VCaP (cell line): ENCODE results near the gene REG3G.
A peak's percentile ranks its signal among the peaks of the same experiment; 100 is the strongest.

Source experiments
- H3K27ac ChIP-seq: fragments of 450-650 bp; 2 replicates; pipeline ENCODE4 v1.5.1; 2017
- TF ChIP-seq, protein P1 (sequence below): fragments of 450-650 bp; conservative IDR thresholded peaks from 2 replicates; pipeline ENCODE4 v1.5.1; 2017; ENCODE audit warnings: mild to moderate bottlenecking, moderate library complexity

Gene REG3G

DNA sequence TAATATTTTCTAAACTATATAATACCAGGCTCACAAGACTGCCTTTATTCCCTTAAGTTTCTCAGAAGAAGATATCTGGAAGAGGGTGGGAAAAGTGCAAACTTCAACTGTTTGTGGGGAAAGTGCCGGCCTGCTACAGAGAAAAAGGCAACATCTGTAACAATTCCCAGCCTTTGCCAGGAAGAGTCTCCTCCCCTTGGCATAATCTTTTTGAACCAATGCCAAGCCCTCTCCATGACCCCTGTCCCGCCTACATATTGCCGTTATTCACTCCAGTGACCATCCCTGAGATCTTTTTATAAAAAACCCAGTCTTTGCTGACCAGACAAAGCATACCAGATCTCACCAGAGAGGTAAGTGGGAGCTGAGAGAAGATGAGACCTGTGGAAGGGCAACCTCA, at the start of gene REG3G:
Gene REG3G (plus strand): TSS at position 282 of the 400 bp plus-strand sequence. CDS start 392 bp downstream, outside the sequence.
- TF ChIP-seq, protein P1, sequence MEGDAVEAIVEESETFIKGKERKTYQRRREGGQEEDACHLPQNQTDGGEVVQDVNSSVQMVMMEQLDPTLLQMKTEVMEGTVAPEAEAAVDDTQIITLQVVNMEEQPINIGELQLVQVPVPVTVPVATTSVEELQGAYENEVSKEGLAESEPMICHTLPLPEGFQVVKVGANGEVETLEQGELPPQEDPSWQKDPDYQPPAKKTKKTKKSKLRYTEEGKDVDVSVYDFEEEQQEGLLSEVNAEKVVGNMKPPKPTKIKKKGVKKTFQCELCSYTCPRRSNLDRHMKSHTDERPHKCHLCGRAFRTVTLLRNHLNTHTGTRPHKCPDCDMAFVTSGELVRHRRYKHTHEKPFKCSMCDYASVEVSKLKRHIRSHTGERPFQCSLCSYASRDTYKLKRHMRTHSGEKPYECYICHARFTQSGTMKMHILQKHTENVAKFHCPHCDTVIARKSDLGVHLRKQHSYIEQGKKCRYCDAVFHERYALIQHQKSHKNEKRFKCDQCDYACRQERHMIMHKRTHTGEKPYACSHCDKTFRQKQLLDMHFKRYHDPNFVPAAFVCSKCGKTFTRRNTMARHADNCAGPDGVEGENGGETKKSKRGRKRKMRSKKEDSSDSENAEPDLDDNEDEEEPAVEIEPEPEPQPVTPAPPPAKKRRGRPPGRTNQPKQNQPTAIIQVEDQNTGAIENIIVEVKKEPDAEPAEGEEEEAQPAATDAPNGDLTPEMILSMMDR, result no peak
- H3K27ac ChIP-seq, result no peak within 1 kb of the TSS

DNA sequence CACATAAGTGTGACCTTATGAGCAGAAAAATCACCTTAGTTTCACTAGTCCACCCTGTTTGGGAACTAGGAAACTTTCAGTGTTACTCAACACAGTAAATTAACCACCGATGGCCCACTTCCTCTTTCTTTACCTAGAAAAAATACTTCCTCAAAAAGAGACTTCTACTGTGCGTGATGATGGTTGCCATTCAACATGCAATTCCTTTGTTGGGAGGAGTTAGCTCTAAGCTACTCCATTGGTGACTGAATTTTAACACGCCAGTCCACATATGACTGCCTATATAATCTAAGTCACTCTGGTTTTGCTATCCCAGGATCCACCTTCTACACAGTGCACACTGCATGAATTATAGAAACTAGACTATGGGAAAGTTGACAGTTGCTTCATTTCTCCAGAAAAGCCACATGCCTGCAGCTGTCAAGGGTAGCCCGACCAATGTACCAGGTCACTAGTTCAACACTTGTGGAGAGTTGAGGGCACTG, 47.8 kb upstream of the REG3G start:
- no peak overlapping the region for H3K27ac ChIP-seq

DNA sequence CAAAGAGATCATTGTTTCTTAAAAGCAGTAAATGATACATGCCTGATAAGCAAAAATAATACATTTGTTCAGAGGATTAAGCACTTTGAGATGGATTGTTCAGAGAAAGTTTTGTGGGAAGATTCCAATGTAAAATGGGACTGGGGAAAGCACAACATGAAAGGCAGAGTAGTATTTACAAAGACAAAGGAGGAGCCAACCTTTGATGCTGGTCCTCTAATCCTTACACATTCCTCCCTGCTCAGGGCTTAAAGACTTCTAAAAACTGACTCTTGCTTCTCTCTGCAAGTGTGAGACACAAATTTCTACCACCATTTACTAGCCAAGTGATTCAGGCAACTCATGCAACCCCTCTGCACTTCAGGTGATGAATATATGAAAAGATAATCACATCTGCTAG, 47.2 kb upstream of the REG3G start:
- TF ChIP-seq, protein P1, result no peak
- H3K27ac ChIP-seq, result no peak overlapping the region

More for the DNA sequence above, 47.8 kb upstream of the REG3G start:
- TF ChIP-seq, protein P1, result no peak

DNA sequence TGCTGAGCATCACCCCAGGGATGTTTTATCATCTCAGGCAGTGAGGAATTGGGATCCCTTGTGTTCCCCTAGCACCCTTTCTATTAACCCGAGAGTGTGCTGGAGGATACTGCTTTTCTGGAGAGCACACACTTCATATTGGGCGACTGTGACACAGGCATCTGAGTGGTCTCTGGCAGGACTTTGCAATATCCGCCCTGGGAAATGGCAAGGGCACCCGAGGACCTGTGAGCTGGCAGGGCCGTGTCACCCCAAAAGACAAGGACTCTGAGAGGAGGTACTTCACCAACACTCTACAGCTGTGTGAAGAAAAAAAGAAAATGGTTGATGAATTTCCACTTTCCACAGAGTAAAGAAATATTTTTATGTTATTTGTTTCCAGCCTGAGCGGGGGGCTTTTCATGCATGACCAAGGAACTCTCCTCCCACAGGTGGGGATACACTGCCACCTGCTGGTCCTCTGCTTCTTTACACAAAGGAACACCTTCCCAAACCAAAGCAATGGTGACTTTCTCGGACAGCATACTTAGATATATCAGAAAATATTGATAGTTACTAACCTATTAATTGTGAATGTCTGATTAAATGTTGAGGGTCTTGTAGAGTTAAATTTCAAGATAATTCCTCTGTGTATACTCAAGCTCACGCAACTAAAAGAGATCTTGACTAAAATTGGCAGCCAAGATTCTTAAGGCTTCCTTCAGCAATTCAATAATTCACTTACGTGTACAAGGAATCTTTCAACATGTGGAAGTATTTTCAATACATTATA, 45.9 kb upstream of the REG3G start:
- H3K27ac ChIP-seq, result no peak overlapping the region
- TF ChIP-seq, protein P1, result peak; percentile 92

DNA sequence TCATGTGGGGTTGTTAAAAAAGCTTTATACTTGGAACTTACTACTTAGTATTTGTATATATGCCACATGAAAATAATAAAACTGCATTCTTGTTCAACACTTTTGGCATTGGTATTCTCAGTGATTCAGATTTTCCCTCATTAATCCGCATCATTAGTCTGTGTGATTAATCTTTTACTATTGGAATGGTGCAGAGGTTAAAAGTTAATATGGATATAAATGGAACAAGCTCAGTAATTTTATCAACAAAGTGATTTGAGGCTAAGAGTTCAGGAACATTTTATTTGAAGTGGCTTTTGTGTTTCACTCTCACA, 45.4 kb upstream of the REG3G start:
- TF ChIP-seq, protein P1, result no peak
- H3K27ac ChIP-seq, result no peak overlapping the region

DNA sequence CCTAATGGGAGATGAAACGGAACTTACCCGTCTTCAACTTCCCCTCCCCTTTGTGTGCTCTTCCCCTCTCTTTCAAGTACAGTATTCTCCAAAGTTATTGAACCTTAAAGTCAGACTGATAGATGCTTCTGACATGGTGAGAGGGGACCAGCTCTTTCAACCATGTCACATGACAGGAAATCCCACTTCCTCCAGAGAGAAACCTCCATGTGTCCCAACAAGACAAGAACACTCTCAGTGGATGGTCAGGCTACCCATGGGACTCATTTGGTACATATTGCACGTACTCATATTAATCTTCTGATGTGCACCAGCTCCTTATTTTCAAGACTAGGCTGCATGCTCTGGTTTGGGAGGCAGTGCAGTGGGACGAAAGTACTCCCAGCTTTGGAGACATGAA, 44.6 kb upstream of the REG3G start:
- TF ChIP-seq, protein P1, result no peak
- H3K27ac ChIP-seq, result no peak overlapping the region

DNA sequence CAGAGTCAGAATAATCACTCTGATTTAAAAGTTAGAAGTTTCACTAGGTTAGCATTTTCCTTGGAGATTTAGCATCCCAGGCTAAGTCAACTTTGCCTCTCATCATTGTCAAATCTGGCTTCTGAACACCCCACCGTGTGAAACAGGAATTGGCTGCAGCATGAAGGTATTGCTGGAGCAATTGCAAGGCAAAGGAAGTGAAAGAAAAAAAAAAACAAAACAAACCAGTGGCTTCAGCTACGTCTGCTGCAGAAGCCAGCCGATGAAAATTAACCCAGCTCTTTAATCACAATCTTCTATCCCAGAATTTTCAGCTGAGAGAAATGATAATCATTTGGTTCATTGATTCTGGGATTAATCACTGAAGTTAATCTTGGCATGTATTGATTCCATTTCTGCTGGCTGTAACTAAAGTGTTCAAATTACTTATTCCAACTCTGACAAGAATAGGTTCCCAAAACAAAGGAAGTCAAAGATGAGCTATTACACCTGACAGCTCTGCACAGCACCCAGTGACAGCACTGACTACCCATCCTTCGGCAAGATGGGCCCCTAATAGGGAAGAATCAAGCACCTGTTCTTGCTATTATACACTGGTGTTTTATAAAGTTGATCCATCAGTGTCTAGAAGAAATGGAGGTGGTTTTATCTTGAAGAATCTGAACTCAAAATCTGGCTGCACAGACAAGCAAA, 42.7 kb upstream of the REG3G start:
- H3K27ac ChIP-seq, result no peak overlapping the region
- TF ChIP-seq, protein P1, result no peak
